Duodenal mucosa (tissue), 2 donors: ENCODE measurements around the gene CENPP.

Experiments used
- H3K27ac ChIP-seq: one replicate; pipeline ENCODE4 v1.7.0; 2013; ENCODE audit warnings: low read depth, low read length
- H3K27me3 ChIP-seq, 2 donors: one replicate each; pipeline ENCODE4 v1.7.0; 2013; ENCODE audit warnings: low read length in 2 of 2, control low read depth in 1 of 2; ENCODE audit not compliant: insufficient read depth in 2 of 2, control insufficient read depth in 1 of 2
- H3K36me3 ChIP-seq, 2 donors: one replicate each; pipeline ENCODE4 v1.7.0; 2013; ENCODE audit warnings: low read length in 2 of 2, control low read depth in 1 of 2; ENCODE audit not compliant: insufficient read depth in 2 of 2, control insufficient read depth in 1 of 2
- H3K4me1 ChIP-seq, 2 donors: one replicate each; pipeline ENCODE4 v1.7.0; 2013; ENCODE audit warnings: low read length in 2 of 2, control low read depth in 1 of 2; ENCODE audit not compliant: insufficient read depth in 2 of 2, control insufficient read depth in 1 of 2
- H3K4me3 ChIP-seq, 2 donors: one replicate each; pipeline ENCODE4 v1.7.0; 2013; ENCODE audit warnings: low read length in 2 of 2, low read depth in 1 of 2
- H3K9ac ChIP-seq, 2 donors: one replicate each; pipeline ENCODE4 v1.7.0; 2013; ENCODE audit warnings: low read length in 2 of 2, low read depth in 1 of 2
- H3K9me3 ChIP-seq, 2 donors: one replicate each; pipeline ENCODE4 v1.7.0; 2013; ENCODE audit warnings: low read length in 2 of 2, control low read depth in 1 of 2; ENCODE audit not compliant: control insufficient read depth in 1 of 2

The CENPP gene

GRCh38 chr9:92341578-92341977 lies 15.8 kb downstream of the CENPP start:
- no peak overlapping the region for H3K9ac ChIP-seq
- H3K4me1 ChIP-seq, result no peaks in the 10 kb centered on the region
- H3K9me3 ChIP-seq, result no peaks in the 10 kb centered on the region
- peaks cover 0 to 9% of the 10 kb centered on the region in 2 donors for H3K36me3 ChIP-seq
- H3K27ac ChIP-seq, result no peak overlapping the region
- H3K4me3 ChIP-seq, result no peak overlapping the region
- no peaks in the 10 kb centered on the region for H3K27me3 ChIP-seq

GRCh38 chr9:92342825-92343488 lies 17.2 kb downstream of the CENPP start:
- no peak overlapping the region for H3K27ac ChIP-seq
- no peaks in the 10 kb centered on the region for H3K4me1 ChIP-seq
- no peak overlapping the region for H3K4me3 ChIP-seq
- no peaks in the 10 kb centered on the region for H3K9me3 ChIP-seq
- H3K27me3 ChIP-seq, result no peaks in the 10 kb centered on the region
- peaks cover 0 to 4% of the 10 kb centered on the region in 2 donors for H3K36me3 ChIP-seq
- H3K9ac ChIP-seq, result no peak overlapping the region

DNA sequence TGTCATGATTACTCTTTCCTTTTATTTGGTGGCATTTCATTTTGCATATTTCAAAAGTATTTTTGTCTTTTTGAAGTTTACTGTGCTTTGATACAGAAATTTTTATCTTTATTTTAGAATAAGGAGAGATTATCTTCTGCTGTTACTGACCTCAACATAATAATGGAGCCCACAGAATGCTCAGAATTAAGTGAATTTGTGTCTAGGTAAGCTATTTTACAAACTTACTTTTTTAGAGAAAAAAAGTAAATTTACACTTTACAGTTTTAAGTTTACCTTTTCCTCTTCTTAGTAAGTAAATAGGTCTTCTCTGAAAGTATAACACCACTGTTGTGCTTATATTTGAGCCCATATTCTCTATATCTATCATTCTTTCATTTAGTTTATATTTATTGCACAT lies 19.8 kb downstream of the CENPP start:
- Histone ChIP-seq H3K27me3 (no peaks in the 10 kb centered on the region), H3K27ac (no peak overlapping the region), H3K4me3 (no peak overlapping the region), H3K9ac (no peak overlapping the region), H3K4me1 (no peaks in the 10 kb centered on the region), H3K9me3 (no peaks in the 10 kb centered on the region), H3K36me3 (no peaks in the 10 kb centered on the region)

DNA sequence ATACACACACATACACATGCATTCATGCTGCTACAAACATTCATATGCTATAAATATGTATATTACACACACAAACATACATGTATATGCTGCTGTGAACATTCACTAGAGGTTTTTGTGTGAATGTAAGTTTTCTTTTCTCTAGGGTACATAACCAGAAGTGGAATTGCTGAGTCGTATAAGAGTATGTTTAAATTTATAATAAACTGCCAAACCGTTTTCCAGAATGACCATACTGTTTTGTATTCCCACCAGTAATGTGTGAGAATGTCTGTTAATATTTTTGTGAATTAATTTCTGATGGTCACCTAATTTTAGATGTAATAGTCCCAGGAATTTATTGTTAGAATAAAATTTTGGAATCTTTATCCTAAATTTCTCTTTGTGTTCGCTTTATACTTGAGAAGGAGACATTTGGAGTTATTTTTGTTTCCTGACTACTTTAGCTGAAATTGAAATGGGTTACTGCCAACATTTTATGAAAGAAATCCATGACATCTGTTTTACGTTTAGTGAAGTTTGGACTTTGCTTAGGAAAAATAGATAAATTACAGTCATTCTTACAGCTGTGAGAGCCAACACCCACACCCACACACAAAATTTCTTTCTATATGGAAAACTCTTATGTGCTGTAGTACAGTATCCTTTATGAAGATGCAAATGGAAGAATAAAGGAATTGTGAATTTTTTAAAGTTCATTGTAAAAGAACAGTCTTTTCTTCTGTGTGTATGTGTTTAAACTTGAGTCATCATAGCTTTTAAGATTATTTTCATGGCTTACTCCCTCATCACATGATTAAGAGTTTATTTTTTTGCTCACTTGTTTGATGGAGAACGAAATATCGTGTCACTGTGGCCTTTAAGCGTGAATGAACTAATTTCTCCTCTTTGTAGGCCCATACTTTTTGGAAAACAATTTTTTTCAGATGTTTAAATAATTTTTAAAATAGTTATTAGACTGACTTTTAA lies 24.3 kb downstream of the CENPP start:
- H3K4me1 ChIP-seq, result no peaks in the 10 kb centered on the region
- no peak overlapping the region for H3K27ac ChIP-seq
- H3K9ac ChIP-seq, result no peak overlapping the region
- peaks cover 0 to 2% of the 10 kb centered on the region in 2 donors for H3K9me3 ChIP-seq
- H3K4me3 ChIP-seq, result no peak overlapping the region
- no peaks in the 10 kb centered on the region for H3K27me3 ChIP-seq
- H3K36me3 ChIP-seq, result no peaks in the 10 kb centered on the region

DNA sequence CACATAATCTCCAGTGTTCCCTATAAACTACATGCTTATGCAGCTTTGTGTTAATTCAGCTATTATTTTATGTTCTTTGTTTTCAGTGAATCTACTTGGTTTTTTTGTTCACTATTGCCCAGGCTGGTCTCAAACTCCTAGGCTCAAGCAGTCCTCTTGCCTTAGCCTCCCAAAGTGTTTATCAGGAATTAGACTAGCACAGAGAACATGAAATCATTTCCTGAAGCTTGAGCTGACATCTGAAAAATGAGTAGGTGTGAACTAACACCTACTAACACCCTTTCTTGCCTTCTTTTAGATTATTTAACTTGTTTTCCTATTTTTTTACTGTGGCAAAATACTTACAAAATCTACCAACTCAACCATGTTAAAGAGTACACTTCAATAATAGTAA lies 25.0 kb downstream of the CENPP start:
- peaks cover 0 to 2% of the 10 kb centered on the region in 2 donors for H3K9me3 ChIP-seq
- no peak overlapping the region for H3K27ac ChIP-seq
- H3K4me1 ChIP-seq, result no peaks in the 10 kb centered on the region
- no peak overlapping the region for H3K9ac ChIP-seq
- no peaks in the 10 kb centered on the region for H3K27me3 ChIP-seq
- no peak overlapping the region for H3K4me3 ChIP-seq
- H3K36me3 ChIP-seq, result no peaks in the 10 kb centered on the region

GRCh38 chr9:92353051-92353450 lies 27.3 kb downstream of the CENPP start:
- H3K9ac ChIP-seq, result no peak overlapping the region
- no peak overlapping the region for H3K27ac ChIP-seq
- peaks cover 2 to 3% of the 10 kb centered on the region in 2 donors for H3K9me3 ChIP-seq
- no peaks in the 10 kb centered on the region for H3K4me1 ChIP-seq
- H3K4me3 ChIP-seq, result no peak overlapping the region
- H3K36me3 ChIP-seq, result no peaks in the 10 kb centered on the region
- no peaks in the 10 kb centered on the region for H3K27me3 ChIP-seq

DNA sequence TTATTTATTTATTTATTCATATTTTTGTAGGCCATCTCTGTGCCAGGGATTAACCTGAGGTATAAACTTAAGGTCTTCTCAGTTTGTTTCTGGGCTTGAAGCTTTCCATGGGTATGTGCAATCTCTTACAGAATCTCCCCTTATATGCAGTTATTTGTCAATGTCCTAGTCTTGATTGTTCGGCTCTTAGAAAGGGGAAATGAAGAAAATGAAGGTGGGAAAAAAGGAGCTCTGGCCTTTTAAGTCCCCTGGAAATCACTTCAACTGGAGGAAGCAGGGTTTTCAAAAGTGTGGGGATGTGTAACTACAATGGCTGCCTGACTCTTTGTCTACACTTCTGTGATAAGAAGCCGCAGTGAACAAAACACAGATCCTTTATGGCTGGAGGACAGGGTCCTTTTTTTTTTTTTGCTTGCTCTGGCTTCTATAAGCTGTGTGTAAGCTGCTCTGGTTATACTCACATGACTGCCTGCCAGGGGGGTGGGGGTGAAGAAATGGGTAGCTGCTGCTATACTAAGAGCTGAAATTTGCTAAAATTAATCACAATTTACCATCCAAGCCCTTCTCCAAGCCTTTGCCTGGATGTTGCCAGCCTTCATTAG lies 33.7 kb downstream of the CENPP start:
- Histone ChIP-seq H3K4me3 (no peak overlapping the region), H3K27me3 (no peaks in the 10 kb centered on the region), H3K27ac (no peak overlapping the region), H3K9me3 (peaks cover 0 to 3% of the 10 kb centered on the region in 2 donors), H3K9ac (no peak overlapping the region), H3K4me1 (no peaks in the 10 kb centered on the region), H3K36me3 (no peaks in the 10 kb centered on the region)

DNA sequence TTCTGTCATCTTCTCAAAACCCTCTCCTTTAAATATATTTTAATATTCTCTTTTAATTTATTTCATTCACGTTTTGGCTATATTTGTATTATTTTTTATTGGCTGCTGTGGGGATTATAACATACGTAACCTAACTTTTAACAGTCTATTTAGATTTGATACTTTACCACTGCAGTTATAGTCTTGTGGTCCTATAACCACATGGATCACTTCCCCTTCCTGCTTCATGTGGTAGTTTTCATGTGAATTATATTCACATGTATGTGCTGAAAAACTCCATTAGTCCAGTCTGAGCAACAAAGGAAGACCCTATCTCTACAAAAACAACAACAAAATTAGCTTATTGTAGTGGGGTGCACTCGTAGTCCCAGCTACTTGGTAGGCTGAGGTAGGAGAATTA lies 34.3 kb downstream of the CENPP start:
- Histone ChIP-seq H3K27ac (no peak overlapping the region), H3K9ac (no peak overlapping the region), H3K4me3 (no peak overlapping the region), H3K9me3 (peaks cover 0 to 3% of the 10 kb centered on the region in 2 donors), H3K27me3 (no peaks in the 10 kb centered on the region), H3K4me1 (no peaks in the 10 kb centered on the region), H3K36me3 (no peaks in the 10 kb centered on the region)

DNA sequence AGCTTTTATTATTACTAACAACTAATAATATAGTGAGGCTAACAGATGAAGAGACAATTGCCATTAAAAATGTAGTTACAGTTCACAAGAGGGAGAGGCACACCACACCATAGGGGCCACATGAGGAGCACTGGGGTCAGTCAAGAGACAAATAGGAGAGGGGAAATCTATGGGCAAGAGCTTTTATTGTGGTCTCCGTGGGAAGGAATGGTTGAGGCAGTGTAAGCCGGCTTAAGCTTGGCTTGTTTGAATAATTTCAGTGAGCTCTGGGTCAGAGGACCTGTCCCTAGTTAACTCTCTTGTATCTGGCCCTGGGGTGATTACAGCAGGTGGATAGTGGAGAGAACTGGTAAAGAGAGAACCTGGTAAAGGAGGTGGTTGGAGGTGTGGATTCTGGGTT lies 43.3 kb downstream of the CENPP start:
- no peaks in the 10 kb centered on the region for H3K4me1 ChIP-seq
- no peak overlapping the region for H3K4me3 ChIP-seq
- H3K27ac ChIP-seq, result no peak overlapping the region
- H3K9ac ChIP-seq, result no peak overlapping the region
- H3K9me3 ChIP-seq, result no peaks in the 10 kb centered on the region
- no peaks in the 10 kb centered on the region for H3K27me3 ChIP-seq
- H3K36me3 ChIP-seq, result no peaks in the 10 kb centered on the region

- Histone ChIP-seq H3K27ac (no peak overlapping the region), H3K4me3 (no peak overlapping the region), H3K9me3 (no peaks in the 10 kb centered on the region), H3K36me3 (no peaks in the 10 kb centered on the region), H3K27me3 (no peaks in the 10 kb centered on the region), H3K4me1 (no peaks in the 10 kb centered on the region), H3K9ac (no peak overlapping the region)
Observed at GRCh38 chr9:92373167-92373566, 47.4 kb downstream of the CENPP start.
